ENCODE data around the gene C2orf66. TPM values are rescaled to one million over a fixed set of nuclear protein-coding genes. Genes with fewer than 3 reads are reported as not detected.

The C2orf66 gene
- total RNA-seq, result not detected
- under 1 TPM in 1 of 3 donors, not detected in 2; 0.05 TPM for polyA plus RNA-seq
- long read RNA-seq, donor 1, result 0 reads
- long read RNA-seq, donor 2, result 0 reads
- long read RNA-seq, donor 3, result 0 reads
- long read RNA-seq, donor 4, result 0 reads
- long read RNA-seq, donor 5, result 0 reads
- long read RNA-seq, donor 6, result 0 reads
- long read RNA-seq, donor 7, result 0 reads
- long read RNA-seq, donor 8, partial matches to known transcripts, result 0 of 1 reads
- long read RNA-seq, donor 8, other reads (novel, unspliced or antisense), result 0 of 1 reads
- long read RNA-seq, donor 9, result 0 reads
- long read RNA-seq, donor 10, result 0 reads

DNA sequence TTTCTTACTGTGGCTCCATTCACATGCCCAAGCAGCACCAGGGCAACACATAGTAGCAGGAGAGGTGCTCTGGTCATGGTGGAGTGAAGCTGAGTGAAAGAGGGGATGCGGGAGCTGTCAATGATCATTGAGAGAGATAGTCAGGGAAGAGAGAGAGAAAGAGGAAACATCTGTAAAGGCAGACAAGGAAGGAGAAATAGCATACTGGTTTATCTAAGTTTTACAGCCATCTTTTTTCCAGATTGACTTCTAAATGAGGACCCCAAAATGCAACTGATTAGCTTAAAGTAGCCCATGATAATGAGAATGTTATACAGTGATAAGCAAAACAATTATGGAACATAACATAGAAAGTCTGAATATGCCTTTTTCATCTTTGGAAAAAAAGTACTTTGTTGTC is at the start of gene C2orf66:
TSS of gene C2orf66 (minus strand) at position 96 of the 400 bp plus-strand sequence. CDS start at position 77, 19 bp downstream.
- TF ChIP-seq POLR2A (IDR thresholded peaks at IDR 0.05) (no peak), POLR2AphosphoS5 (IDR thresholded peaks at IDR 0.05) (no peak), EP300 (IDR thresholded peaks at IDR 0.05) (no peak)
- TF ChIP-seq, protein P1, sequence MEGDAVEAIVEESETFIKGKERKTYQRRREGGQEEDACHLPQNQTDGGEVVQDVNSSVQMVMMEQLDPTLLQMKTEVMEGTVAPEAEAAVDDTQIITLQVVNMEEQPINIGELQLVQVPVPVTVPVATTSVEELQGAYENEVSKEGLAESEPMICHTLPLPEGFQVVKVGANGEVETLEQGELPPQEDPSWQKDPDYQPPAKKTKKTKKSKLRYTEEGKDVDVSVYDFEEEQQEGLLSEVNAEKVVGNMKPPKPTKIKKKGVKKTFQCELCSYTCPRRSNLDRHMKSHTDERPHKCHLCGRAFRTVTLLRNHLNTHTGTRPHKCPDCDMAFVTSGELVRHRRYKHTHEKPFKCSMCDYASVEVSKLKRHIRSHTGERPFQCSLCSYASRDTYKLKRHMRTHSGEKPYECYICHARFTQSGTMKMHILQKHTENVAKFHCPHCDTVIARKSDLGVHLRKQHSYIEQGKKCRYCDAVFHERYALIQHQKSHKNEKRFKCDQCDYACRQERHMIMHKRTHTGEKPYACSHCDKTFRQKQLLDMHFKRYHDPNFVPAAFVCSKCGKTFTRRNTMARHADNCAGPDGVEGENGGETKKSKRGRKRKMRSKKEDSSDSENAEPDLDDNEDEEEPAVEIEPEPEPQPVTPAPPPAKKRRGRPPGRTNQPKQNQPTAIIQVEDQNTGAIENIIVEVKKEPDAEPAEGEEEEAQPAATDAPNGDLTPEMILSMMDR (IDR thresholded peaks at IDR 0.05), result no peak
- Histone ChIP-seq H3K9me3 (no peaks in the 10 kb centered on the region), H3K4me3 (no peak within 1 kb of the TSS), H3K4me1 (no peaks in the 10 kb centered on the region), H3K36me3 (no peaks in the 10 kb centered on the region), H3K27me3 (peaks cover 0 to 11% (median 0%) of the 10 kb centered on the region in 3 donors), H3K27ac (no peak within 1 kb of the TSS)
- no peak for DNase-seq
- intact Hi-C loops (cut with DNase I; ENCODE audit: low total_unique reads), result no loop called here
- WGBS, 5 donors, result 65 to 91% (median 83%) methylated on average over 1 of the region's 1 CpG

DNA sequence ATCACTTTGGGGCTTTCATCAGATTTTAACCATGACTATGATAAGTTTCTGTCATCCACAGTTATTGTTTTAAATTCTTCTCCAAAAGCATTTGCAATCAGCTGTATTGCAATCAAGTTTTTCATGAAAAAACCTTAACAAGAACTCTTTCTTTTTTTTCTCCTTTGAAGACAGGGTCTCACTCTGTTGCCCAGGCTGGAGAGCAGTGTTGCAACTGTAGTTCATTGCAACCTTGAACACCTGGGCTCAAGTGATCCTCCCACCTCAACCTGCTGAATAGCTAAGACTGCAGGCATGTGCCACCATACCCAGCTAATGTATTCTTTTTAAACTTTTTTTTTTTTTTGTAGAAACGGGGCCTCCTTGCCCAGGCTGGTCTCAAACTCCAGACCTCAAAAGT is 45.5 kb upstream of the C2orf66 start:
- Histone ChIP-seq H3K27me3 (no peaks in the 10 kb centered on the region), H3K36me3 (peaks cover 0 to 16% (median 7%) of the 10 kb centered on the region in 4 donors), H3K4me3 (no peak overlapping the region), H3K4me1 (no peaks in the 10 kb centered on the region), H3K9me3 (peaks cover 0 to 8% (median 4%) of the 10 kb centered on the region in 4 donors), H3K27ac (no peak overlapping the region)
- intact Hi-C loops (cut with DNase I; ENCODE audit: low total_unique reads), result no loop called here
- WGBS, 5 donors, result 85 to 100% (median 86%) methylated on average over 1 of the region's 1 CpG
- TF ChIP-seq EP300 (IDR thresholded peaks at IDR 0.05) (no peak), POLR2AphosphoS5 (IDR thresholded peaks at IDR 0.05) (no peak), POLR2A (IDR thresholded peaks at IDR 0.05) (no peak)
- TF ChIP-seq, protein P1 (IDR thresholded peaks at IDR 0.05), result no peak
- no peak for DNase-seq

DNA sequence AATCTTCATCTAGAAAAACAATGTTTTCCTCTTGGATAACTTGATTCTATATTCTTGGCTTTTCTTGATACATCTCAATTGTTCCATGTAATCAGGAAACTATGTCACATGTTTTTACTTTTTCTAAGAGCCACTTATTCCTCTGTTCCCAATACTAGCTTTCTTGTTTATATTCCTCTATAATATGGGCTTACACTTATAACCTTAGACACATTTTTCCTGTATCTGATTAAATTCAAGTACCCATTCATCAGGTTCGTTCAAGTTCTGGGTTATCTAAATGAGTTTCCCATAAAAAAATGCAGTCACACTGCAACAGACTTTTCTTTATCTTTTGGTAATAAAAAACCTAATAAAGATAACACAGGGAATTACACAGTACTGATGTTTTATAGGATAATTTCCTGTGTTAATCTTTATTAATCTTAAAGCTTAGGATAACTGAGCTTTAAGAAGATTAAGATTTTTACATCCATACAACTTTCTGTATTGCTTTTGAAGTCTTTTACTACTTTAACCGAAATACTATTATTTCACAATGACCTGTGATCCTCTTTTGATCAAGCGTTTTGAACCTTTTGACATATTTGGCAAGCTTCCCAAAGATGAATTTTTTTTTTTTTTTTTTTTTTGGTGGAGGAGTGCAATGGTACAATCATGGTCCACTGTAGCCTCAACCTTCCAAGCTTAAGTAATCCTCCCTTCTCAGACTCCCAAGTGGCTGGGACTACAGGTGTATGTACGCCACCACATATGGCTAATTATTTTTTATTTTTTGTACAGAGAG is 44.3 kb upstream of the C2orf66 start:
- intact Hi-C loops (cut with DNase I; ENCODE audit: low total_unique reads), result no loop called here
- Histone ChIP-seq H3K27ac (no peak overlapping the region), H3K36me3 (peaks cover 0 to 12% (median 2%) of the 10 kb centered on the region in 4 donors), H3K4me3 (no peak overlapping the region), H3K4me1 (no peaks in the 10 kb centered on the region), H3K9me3 (no peaks in the 10 kb centered on the region), H3K27me3 (no peaks in the 10 kb centered on the region)
- TF ChIP-seq, protein P1 (IDR thresholded peaks at IDR 0.05), result no peak
- TF ChIP-seq POLR2AphosphoS5 (IDR thresholded peaks at IDR 0.05), result no peak
- no peak for TF ChIP-seq EP300 (IDR thresholded peaks at IDR 0.05)
- no peak for TF ChIP-seq POLR2A (IDR thresholded peaks at IDR 0.05)
- DNase-seq, result no peak
- 54 to 74% (median 61%) methylated on average over 4 of the region's 4 CpGs for WGBS, 5 donors

DNA sequence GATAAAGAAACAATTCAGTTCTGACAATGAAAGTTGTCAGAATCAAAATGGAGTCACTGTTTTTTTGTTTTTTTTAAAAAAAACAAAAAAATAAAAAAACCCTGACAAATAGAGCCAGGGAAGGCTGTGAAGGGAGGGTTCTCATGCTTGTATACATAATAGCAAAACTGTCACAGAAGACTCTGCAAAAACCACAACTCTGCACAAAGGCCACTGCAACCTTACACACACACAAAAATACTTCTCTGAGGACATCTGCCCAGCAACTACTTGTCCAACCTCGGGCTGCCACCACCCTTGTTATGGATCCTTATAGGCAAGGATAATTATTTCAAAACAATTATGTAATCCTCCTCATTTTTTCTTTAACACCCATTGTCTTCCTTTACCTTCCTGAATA is 41.9 kb upstream of the C2orf66 start:
- H3K4me1 ChIP-seq, result no peaks in the 10 kb centered on the region
- intact Hi-C loops (cut with DNase I; ENCODE audit: low total_unique reads), result no loop called here
- TF ChIP-seq POLR2A (IDR thresholded peaks at IDR 0.05) (no peak), EP300 (IDR thresholded peaks at IDR 0.05) (no peak), POLR2AphosphoS5 (IDR thresholded peaks at IDR 0.05) (no peak)
- no peak for DNase-seq
- 67 to 85% (median 72%) methylated on average over 1 of the region's 1 CpG for WGBS, 5 donors
- H3K4me3 ChIP-seq, result no peak overlapping the region
- H3K27me3 ChIP-seq, result no peaks in the 10 kb centered on the region
- peaks cover 0 to 13% (median 5%) of the 10 kb centered on the region in 4 donors for H3K36me3 ChIP-seq
- no peaks in the 10 kb centered on the region for H3K9me3 ChIP-seq
- no peak overlapping the region for H3K27ac ChIP-seq

All from stomach (tissue), 19 donors.